Activated T-cell treated with anti-CD3 and anti-CD28 coated beads for 4 hours (primary cell): ENCODE measurements around the gene ASF1B.

ENCODE experiments used
- DNase-seq: peaks from one replicate; pipeline ENCODE4 v3.0.0-alpha.2; 2020

The ASF1B gene

GRCh38 chr19:14127929-14128509 lies 8.4 kb downstream of the ASF1B start:
- DNase-seq: no peak

GRCh38 chr19:14127176-14127575 lies 9.2 kb downstream of the ASF1B start:
- DNase-seq: no peak

GRCh38 chr19:14122924-14123323 lies 13.5 kb downstream of the ASF1B start:
- DNase-seq: no peak

- no peak for DNase-seq
These were observed 15.9 kb downstream of the ASF1B start for GRCh38 chr19:14120497-14120780.

GRCh38 chr19:14119644-14120496 lies 16.5 kb downstream of the ASF1B start:
- DNase-seq: no peak

- no peak for DNase-seq
These were observed 17.2 kb downstream of the ASF1B start for GRCh38 chr19:14119146-14119545.

- no peak for DNase-seq
These were observed 18.0 kb downstream of the ASF1B start for GRCh38 chr19:14118165-14119051.

- DNase-seq: peak; percentile 94
These were observed 18.7 kb downstream of the ASF1B start, which contains the start of gene PRKACA for GRCh38 chr19:14117668-14118164. TSS of gene PRKACA (minus strand) at chr19:14117762. CDS start at chr19:14117547, 215 bp downstream.

- DNase-seq: no peak
These were observed 19.3 kb downstream of the ASF1B start for GRCh38 chr19:14116918-14117578.

- no peak for DNase-seq
These were observed 19.9 kb downstream of the ASF1B start for GRCh38 chr19:14116525-14116917.

- no peak for DNase-seq
These were observed 20.6 kb downstream of the ASF1B start for GRCh38 chr19:14115756-14116155.

- DNase-seq: peak; percentile 39
These were observed 21.5 kb downstream of the ASF1B start for GRCh38 chr19:14114854-14115253.

- DNase-seq: no peak
These were observed 21.9 kb downstream of the ASF1B start for GRCh38 chr19:14114439-14114838.

GRCh38 chr19:14113762-14114414 lies 22.5 kb downstream of the ASF1B start:
- no peak for DNase-seq

GRCh38 chr19:14112809-14113385 lies 23.5 kb downstream of the ASF1B start:
- DNase-seq: no peak

GRCh38 chr19:14112051-14112808 lies 24.2 kb downstream of the ASF1B start:
- no peak for DNase-seq

- no peak for DNase-seq
These were observed 24.9 kb downstream of the ASF1B start for GRCh38 chr19:14111486-14111885.

GRCh38 chr19:14110650-14111049 lies 25.7 kb downstream of the ASF1B start:
- no peak for DNase-seq

- no peak for DNase-seq
These were observed 28.6 kb downstream of the ASF1B start for GRCh38 chr19:14107581-14108461.

- no peak for DNase-seq
These were observed 29.5 kb downstream of the ASF1B start for GRCh38 chr19:14106840-14107239.
